ENCODE data around the gene PLSCR4.

PLSCR4 gene

DNA sequence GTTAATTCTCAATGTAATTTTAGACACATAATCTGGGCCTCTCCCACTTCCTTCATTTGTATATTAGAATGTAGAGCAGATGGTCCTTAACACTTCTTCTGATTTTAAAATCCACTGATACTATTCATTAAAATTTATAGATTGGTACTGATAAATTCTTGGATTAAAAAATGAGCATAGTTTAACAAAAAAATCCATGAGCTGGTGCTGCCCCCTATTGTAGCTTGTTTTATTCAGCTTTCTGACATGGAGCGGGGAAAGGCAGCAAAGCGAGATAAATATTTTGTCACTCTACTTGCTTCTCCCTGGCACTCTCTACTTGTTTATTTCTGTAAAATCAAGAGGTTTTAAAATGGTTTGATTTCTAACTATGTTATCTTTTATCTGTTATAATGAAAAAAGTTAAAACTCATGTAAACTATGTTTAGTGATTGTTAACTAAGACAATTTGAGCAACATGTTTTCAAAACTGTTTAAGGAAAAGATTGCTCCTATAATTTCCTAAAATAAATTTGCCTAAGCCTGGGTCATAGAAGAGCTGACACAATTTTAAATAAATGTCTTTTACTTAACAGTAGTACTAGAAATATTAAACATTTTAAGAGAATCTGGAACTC is 63.5 kb downstream of the PLSCR4 start:
- ATAC-seq (no peak), DNase-seq (ENCODE audit: low spot score in 2 of 2) (no peak)
- Mint-ChIP-seq H3K27ac (no peak overlapping the region), H3K4me3 (no peak overlapping the region), H3K9me3 (no peaks in the 10 kb centered on the region), H3K4me1 (no peaks in the 10 kb centered on the region), H3K36me3 (no peaks in the 10 kb centered on the region)

DNA sequence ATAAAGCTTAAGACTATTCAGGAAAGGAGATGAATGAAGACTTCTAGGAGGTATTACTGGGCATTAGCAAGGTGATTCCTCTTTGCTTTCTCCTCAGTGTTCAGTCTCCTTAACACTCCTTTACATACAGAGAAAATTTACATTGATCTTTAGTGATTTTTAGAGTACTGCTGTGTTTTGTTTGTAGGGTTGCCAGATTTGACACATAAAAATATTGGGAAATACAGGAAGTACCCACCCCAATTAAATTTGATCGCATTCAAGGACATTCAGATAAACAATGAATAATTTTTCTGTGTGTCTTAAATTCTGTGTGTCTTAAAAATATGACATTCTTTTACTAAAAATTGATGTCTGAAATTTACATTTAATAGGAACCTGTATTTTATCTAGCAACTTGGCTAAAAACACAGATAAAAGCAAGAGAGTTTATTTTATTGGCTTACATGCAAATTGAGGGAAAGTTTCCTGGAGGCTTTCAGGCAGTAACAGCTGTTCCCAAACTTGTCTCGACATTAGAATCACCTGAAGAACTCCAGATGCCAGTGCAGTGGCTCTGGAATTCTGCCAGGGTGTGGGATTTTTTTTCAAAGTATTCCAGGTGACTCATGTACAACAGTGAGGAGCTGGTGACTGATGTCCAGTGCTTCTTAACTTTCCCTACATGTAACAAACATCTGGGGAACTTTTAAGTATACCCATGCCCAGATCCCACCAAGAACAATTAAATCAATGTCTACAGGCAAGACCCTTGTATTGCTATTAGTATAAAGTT is 66.5 kb downstream of the PLSCR4 start:
- H3K27ac Mint-ChIP-seq, result no peak overlapping the region
- no peaks in the 10 kb centered on the region for H3K36me3 Mint-ChIP-seq
- H3K4me3 Mint-ChIP-seq, result no peak overlapping the region
- no peaks in the 10 kb centered on the region for H3K9me3 Mint-ChIP-seq
- ATAC-seq (no peak), DNase-seq (ENCODE audit: low spot score in 2 of 2) (no peak)
- no peaks in the 10 kb centered on the region for H3K4me1 Mint-ChIP-seq

DNA sequence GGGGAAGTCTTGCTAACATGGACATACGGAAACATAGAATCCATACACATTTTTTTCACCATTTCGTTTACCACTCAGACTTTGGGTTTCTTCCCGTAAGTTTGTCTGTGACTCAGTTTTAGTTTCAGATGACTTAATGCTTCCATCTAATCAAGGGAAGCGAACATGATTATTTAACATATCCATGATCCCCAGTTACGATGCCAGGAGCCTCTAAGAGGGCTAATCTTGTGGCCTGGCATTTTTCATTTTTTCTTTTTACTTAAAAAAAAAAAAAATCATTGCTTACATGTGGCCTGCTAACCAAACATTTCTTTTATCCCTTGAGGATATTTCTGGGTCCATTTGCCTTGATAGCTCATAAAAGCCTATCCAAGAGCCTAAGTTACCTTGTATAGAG is 69.7 kb downstream of the PLSCR4 start:
- H3K27ac Mint-ChIP-seq, result no peak overlapping the region
- DNase-seq (ENCODE audit: low spot score in 2 of 2) (no peak), ATAC-seq (no peak)
- H3K4me1 Mint-ChIP-seq, result no peaks in the 10 kb centered on the region
- H3K9me3 Mint-ChIP-seq, result peaks cover 2% of the 10 kb centered on the region
- H3K36me3 Mint-ChIP-seq, result no peaks in the 10 kb centered on the region
- H3K4me3 Mint-ChIP-seq, result no peak overlapping the region

DNA sequence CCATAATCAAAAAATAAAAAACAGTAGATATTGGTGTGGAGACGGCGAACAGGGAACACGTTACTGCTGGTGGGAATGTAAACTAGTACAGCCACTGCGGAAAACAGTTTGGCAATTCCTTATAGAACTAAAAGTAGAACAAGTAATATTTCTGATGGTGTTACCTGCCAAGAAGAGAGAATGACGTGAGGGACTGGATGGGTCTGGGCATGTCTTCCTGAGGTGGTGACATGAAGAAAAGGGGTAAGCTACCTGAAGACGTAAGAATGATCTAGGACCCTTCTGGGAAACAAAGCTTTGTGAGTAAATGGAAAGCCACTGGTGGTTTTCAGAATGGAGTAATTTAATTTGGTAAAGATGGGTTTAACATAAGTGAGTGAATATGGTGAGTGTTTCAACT is 70.5 kb downstream of the PLSCR4 start:
- ATAC-seq, result no peak
- H3K27ac Mint-ChIP-seq, result no peak overlapping the region

DNA sequence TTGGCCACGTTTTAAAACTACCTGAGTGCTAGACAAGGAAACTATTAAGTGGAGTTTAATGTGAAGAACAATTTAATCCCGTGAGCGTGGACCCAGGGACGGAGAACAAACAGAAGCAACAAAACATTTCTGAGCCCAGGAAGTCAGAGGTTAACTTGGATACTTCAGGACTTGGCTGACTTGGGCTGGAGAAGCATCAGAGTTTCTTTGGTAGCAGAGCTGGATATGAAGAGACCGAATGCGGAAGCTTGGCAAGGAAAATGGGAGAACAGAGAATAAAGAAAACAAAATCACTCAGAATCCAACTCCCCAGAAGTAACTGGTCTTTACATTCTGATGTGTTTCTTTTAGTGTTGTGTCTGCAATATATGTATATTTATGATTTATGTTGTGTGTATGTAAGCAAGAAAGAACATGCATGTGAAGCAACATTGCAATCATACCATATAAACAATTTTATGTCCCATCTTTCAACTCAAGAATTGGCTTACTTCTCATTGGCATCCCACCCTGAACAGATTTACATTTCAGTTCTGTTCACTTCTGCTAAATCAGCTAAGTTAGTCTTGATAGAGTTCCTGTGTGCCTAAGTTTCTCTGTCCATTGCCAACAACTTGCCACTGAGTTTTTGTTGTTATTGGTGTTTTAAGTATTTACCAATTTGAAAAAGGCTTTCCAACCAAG is 72.8 kb downstream of the PLSCR4 start:
- H3K9me3 Mint-ChIP-seq, result peaks cover 2% of the 10 kb centered on the region
- DNase-seq (ENCODE audit: low spot score in 2 of 2) (no peak), ATAC-seq (no peak)
- H3K27ac Mint-ChIP-seq, result no peak overlapping the region
- no peak overlapping the region for H3K4me3 Mint-ChIP-seq
- H3K36me3 Mint-ChIP-seq, result no peaks in the 10 kb centered on the region
- H3K4me1 Mint-ChIP-seq, result no peaks in the 10 kb centered on the region

More for the DNA sequence above, 70.5 kb downstream of the PLSCR4 start:
- Mint-ChIP-seq H3K36me3 (no peaks in the 10 kb centered on the region), H3K9me3 (peaks cover 2% of the 10 kb centered on the region), H3K4me1 (no peaks in the 10 kb centered on the region), H3K4me3 (no peak overlapping the region)
- DNase-seq (ENCODE audit: low spot score in 2 of 2), result no peak

DNA sequence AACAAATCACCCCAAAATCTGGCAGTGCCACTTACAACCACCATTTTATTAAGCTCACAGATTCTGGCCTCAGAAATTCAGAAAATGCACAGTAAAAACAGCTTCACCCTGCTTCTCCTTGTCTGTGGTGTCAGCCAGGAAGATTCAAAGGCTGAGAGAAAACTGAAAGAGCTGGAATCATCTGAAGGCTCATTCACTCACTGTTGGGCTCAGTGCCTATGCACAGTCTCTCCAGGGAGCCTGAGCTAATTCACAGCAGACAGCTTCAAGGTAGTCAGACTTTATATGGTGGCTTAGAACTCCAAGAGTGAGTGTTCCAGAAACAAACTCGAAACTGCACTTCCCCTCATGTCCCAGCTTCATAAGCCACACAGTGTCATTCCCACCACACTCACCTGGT is 73.4 kb downstream of the PLSCR4 start:
- no peak for ATAC-seq
- Mint-ChIP-seq H3K4me1 (no peaks in the 10 kb centered on the region), H3K36me3 (no peaks in the 10 kb centered on the region), H3K27ac (no peak overlapping the region), H3K9me3 (peaks cover 2% of the 10 kb centered on the region), H3K4me3 (no peak overlapping the region)
- no peak for DNase-seq (ENCODE audit: low spot score in 2 of 2)

DNA sequence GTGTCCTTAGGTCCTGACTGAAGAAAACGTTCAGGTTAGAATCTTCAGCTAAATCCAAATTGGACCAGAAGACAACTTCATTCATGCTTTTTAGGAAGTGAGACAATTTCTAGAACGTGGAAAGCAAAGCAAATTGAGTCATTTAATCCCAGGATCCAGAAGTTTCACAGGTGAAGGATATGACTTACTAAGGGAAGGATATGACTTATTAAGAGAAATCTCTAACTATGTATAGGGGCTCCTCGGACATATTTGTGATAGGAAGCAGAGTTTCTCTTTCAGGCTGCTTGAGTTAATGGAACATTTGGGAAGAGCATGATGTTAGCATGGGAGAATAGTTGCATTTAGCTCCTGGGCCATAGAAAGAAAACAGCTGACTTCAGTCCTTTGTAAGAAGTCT is 73.8 kb downstream of the PLSCR4 start:
- H3K36me3 Mint-ChIP-seq, result no peaks in the 10 kb centered on the region
- ATAC-seq, result no peak
- peaks cover 2% of the 10 kb centered on the region for H3K9me3 Mint-ChIP-seq
- H3K4me1 Mint-ChIP-seq, result no peaks in the 10 kb centered on the region
- no peak overlapping the region for H3K27ac Mint-ChIP-seq
- DNase-seq (ENCODE audit: low spot score in 2 of 2), result no peak
- no peak overlapping the region for H3K4me3 Mint-ChIP-seq

DNA sequence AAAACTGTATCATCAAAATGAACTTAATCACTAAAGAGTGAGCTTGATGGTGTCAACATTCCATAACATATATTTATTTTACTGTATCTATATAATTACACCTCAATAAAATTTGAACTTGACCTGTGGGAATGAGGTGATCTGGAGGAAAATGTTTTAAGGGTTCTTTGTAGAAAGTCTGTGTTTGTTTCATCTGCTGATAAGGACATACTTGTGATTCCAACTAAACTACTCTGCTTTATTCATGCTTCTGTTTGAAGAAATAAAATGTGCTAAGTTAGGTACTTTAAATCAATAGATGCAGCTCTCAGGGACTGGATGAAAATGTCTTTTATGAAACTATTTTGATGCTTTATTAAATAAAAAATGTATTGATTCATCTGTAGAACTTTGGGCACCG is 78.3 kb downstream of the PLSCR4 start:
- Mint-ChIP-seq H3K4me3 (no peak overlapping the region), H3K27ac (no peak overlapping the region), H3K9me3 (peaks cover 2% of the 10 kb centered on the region), H3K36me3 (no peaks in the 10 kb centered on the region), H3K4me1 (no peaks in the 10 kb centered on the region)
- ATAC-seq (no peak), DNase-seq (ENCODE audit: low spot score in 2 of 2) (no peak)

DNA sequence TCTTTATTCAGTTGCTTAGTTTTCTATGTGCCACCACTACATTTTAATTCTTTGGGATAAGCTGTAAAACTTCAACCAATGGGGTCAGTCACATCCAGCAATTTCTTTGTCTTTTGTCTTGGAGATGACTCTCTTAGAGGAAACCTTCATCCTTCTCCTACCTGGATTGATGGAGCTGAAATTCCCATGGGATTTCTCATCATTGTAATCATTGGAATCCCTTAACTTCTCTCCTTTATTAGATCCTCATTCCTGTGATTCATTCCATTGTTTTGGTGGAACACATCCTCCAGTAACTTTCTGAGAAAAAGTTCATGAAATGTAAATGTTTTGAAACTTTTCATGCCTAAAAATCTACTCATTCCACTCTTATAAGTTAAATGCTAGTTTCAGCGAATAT is 80.3 kb downstream of the PLSCR4 start:
- Mint-ChIP-seq H3K4me3 (no peak overlapping the region), H3K4me1 (no peaks in the 10 kb centered on the region), H3K27ac (no peak overlapping the region), H3K9me3 (no peaks in the 10 kb centered on the region), H3K36me3 (no peaks in the 10 kb centered on the region)
- ATAC-seq (no peak), DNase-seq (ENCODE audit: low spot score in 2 of 2) (no peak)

DNA sequence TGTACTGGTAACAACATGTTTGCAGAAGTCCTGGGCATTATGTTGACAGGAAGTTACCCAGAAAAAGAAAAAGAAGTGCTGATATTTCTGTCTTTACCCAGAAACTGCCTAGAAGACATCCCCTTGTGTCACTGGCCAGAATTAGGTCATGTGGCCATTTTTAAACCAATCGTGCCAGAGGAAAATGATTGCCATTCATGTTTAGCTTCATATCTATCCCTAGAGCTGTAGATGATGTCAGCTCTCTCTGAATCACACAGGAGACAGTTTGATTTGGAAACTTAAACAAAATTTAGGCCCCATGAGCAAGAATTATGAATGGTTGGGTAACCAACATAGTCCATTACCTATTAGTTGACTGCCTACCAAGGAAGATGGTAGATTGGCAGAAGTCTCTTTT is 81.0 kb downstream of the PLSCR4 start:
- DNase-seq (ENCODE audit: low spot score in 2 of 2) (no peak), ATAC-seq (no peak)
- H3K9me3 Mint-ChIP-seq, result no peaks in the 10 kb centered on the region
- no peaks in the 10 kb centered on the region for H3K36me3 Mint-ChIP-seq
- no peak overlapping the region for H3K27ac Mint-ChIP-seq
- H3K4me1 Mint-ChIP-seq, result no peaks in the 10 kb centered on the region
- no peak overlapping the region for H3K4me3 Mint-ChIP-seq

DNA sequence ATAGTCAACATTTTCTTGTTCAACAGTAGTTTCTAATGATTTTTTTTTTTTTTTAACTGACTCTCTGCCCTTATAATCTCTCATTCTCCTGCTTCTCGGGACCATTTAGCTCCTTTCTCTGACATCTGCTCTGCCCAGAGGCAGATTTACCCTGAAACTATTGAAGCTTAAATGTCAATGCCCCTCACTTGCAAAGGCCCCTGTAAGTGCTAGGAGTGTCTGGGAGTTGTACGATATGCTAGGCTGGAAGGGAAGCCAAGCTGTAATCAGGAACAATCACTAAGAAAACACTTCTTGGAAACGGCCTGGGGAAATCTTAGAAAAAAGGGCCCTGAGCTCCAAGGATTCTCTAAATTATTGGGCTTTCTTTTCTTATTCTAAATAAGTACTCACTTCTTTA is 84.1 kb downstream of the PLSCR4 start:
- Mint-ChIP-seq H3K4me1 (no peaks in the 10 kb centered on the region), H3K9me3 (peaks cover 3% of the 10 kb centered on the region), H3K4me3 (no peak overlapping the region), H3K27ac (no peak overlapping the region), H3K36me3 (no peaks in the 10 kb centered on the region)
- ATAC-seq (no peak), DNase-seq (ENCODE audit: low spot score in 2 of 2) (no peak)

DNA sequence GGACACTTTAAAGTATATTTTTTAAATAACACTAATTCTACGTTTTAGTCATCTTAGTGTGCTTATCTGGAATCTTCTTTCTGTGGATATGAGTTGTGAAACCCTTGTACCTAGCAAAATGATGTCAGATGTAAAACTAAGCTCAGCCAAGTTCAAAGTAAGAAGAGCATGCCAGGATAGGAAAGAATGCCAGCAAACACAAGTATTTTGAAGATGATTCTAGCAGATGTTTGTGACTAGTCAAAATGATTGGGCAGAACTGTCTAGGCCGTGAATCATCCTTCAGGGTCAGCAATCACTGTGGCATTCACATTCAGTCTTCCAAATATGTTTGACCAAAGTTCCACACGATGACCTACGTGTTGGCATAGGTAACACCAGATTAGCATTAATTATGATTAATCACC is 84.5 kb downstream of the PLSCR4 start:
- ATAC-seq (no peak), DNase-seq (ENCODE audit: low spot score in 2 of 2) (no peak)
- no peaks in the 10 kb centered on the region for H3K36me3 Mint-ChIP-seq
- H3K4me1 Mint-ChIP-seq, result no peaks in the 10 kb centered on the region
- H3K4me3 Mint-ChIP-seq, result no peak overlapping the region
- no peak overlapping the region for H3K27ac Mint-ChIP-seq
- H3K9me3 Mint-ChIP-seq, result peaks cover 3% of the 10 kb centered on the region

DNA sequence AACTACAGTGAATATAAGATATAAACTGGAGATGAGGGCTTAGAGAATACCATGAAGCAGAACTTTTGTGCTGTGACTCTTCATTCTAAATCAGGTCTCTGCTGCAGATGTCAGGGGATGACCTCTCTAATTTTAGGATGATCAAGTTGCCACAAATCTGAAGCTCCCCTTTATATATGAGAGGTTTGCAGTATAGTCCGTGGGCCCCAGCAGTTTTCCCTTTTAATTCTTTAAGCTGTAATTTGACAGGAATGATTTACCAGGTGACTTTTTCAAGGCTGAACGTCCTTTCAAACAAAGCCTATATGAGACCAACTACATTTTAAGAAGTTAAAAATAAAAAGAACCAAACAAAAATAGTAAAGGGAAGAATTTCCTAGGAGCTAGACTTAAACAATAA is 85.0 kb downstream of the PLSCR4 start:
- no peaks in the 10 kb centered on the region for H3K4me1 Mint-ChIP-seq
- H3K4me3 Mint-ChIP-seq, result no peak overlapping the region
- no peaks in the 10 kb centered on the region for H3K36me3 Mint-ChIP-seq
- no peak for ATAC-seq
- H3K27ac Mint-ChIP-seq, result no peak overlapping the region
- peaks cover 3% of the 10 kb centered on the region for H3K9me3 Mint-ChIP-seq
- no peak for DNase-seq (ENCODE audit: low spot score in 2 of 2)

DNA sequence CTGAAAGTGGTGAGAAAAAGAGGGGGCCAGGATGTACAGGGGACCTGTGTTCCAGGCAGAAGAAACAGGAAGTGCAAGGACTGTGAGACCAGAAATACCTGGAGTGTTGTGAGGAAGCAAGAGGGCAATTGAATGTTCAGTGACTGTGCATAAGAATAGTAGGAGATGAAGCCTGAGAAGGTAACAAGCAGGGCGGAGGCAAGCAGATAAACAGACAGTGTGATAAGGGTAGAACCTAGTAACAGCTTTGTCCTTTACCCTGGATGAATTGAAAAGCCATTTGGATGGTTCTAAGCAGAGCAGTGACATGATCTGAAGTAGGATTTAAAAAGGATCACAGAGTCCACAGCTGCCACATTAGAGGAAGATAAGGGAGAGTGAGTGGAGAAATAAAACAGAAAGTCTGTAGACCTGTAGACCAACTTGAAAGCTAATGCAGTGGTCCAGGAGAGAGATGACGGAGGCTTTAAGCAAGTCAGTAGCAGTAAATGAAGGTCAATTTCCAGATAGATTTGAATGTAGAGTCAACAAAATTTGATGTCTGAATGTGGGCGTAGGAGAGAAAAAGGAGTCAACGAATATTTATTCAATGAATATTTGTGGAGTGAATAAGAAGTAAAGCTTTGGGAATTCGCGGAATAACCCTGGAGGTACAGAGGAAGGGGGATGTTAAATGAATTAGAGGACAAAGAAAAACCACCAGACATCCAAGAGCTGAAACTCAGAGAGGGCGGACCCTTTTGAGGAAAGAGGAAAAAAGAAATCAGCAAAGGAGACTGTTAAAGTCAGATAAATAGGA is 85.7 kb downstream of the PLSCR4 start:
- ATAC-seq, result no peak
- no peak overlapping the region for H3K4me3 Mint-ChIP-seq
- no peak for DNase-seq (ENCODE audit: low spot score in 2 of 2)
- H3K27ac Mint-ChIP-seq, result no peak overlapping the region
- no peaks in the 10 kb centered on the region for H3K36me3 Mint-ChIP-seq
- peaks cover under 1% of the 10 kb centered on the region for H3K4me1 Mint-ChIP-seq
- H3K9me3 Mint-ChIP-seq, result peaks cover 3% of the 10 kb centered on the region

DNA sequence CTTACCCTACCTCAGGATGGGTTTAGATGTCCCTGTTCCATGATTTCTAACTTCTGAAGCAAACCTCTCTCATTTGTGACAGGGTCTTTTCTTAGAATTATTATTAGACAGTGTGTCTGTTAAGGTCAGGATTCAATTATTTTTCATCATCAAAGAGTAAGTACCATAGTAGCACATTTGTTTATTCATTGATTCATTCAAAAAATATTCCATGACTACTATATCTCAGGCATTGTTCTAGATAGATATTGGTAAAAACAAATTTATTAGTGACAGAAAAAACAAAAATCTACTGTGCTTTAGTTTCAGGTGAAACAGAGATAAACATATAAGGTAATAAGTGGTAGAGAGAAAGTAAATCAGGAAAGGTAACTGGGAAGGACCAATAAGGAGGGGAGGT is 86.4 kb downstream of the PLSCR4 start:
- no peak overlapping the region for H3K4me3 Mint-ChIP-seq
- no peak for DNase-seq (ENCODE audit: low spot score in 2 of 2)
- ATAC-seq, result no peak
- no peaks in the 10 kb centered on the region for H3K36me3 Mint-ChIP-seq
- H3K27ac Mint-ChIP-seq, result no peak overlapping the region
- H3K4me1 Mint-ChIP-seq, result peaks cover 6% of the 10 kb centered on the region
- H3K9me3 Mint-ChIP-seq, result peaks cover 3% of the 10 kb centered on the region

Measured in stimulated activated effector memory CD8-positive, alpha-beta T cell treated with anti-CD3 and anti-CD28 coated beads, Interleukin-12 subunit alpha, Interleukin-12 subunit beta, amount 100 ng/mL, for 72 hours (primary cell).